T47D (cell line): ENCODE measurements around the gene UBXN11.
A peak's percentile ranks its signal among the peaks of the same experiment; 100 is the strongest.

Source experiments
- DNase-seq, 2 experiments: peaks; one replicate each; pipeline versions ENCODE4 v3.0.0 to v3.0.0-alpha.2; 2011 to 2012; ENCODE audit warnings: low read depth in 1 of 2, low spot score in 1 of 2
- JUND ChIP-seq: IDR thresholded peaks from 2 replicates; pipeline ENCODE4 v1.6.1; 2012; ENCODE audit warnings: low read depth
- in situ Hi-C: cut with HindIII; loops from 2 replicates; pipeline ENCODE4 v1.10.0; 2016; ENCODE audit warnings: low sequenced_read_pairs, low pct_unique_long_range_greater_than_20kb

Gene UBXN11

GRCh38 chr1:26237230-26237966, 69.0 kb downstream of the UBXN11 start:
- no peak for TF ChIP-seq JUND
- peak in 1 of 2 experiments; percentile 27 for DNase-seq
- in situ Hi-C loops = no loop called here

- TF ChIP-seq JUND = no peak
- peak in 1 of 2 experiments; percentile 43 for DNase-seq
- in situ Hi-C loops = no loop called here
These were observed 71.6 kb downstream of the UBXN11 start for GRCh38 chr1:26234644-26235370.

GRCh38 chr1:26233903-26234643, 72.4 kb downstream of the UBXN11 start, which contains the start of gene CEP85:
CEP85 (plus strand) TSS chr1:26234200; CDS start chr1:26239784, 5,584 bp downstream.
- no peak for TF ChIP-seq JUND
- DNase-seq = peak; percentile 90 to 97
- in situ Hi-C loops = no loop called here
